Lower lobe of right lung (tissue), 2 donors: ENCODE data around the gene CRB1. TPM values are rescaled to one million over a fixed set of nuclear protein-coding genes. Genes with fewer than 3 reads are reported as not detected.

Source experiments
- ATAC-seq, 2 donors: fragments of 200-7000 bp; cut with Tn5 transposase; one replicate each; pipeline ENCODE4 v1.9.1; 2020 to 2022; ENCODE audit warnings: mild to moderate bottlenecking in 2 of 2, moderate library complexity in 2 of 2
- DNase-seq: peaks from one replicate; pipeline ENCODE4 v3.0.0-alpha.2; 2020
- H3K27ac ChIP-seq: fragments of 200-600 bp; one replicate; pipeline ENCODE4 v1.8.0; 2022
- H3K27me3 ChIP-seq: fragments of 200-600 bp; one replicate; pipeline ENCODE4 v1.8.0; 2022; ENCODE audit warnings: low read depth
- H3K36me3 ChIP-seq: fragments of 200-600 bp; one replicate; pipeline ENCODE4 v1.8.0; 2022; ENCODE audit warnings: mild to moderate bottlenecking
- H3K4me1 ChIP-seq: fragments of 200-600 bp; one replicate; pipeline ENCODE4 v1.8.0; 2022
- H3K4me3 ChIP-seq: fragments of 200-600 bp; one replicate; pipeline ENCODE4 v1.8.0; 2022; ENCODE audit warnings: mild to moderate bottlenecking
- H3K9me3 ChIP-seq: fragments of 200-600 bp; one replicate; pipeline ENCODE4 v1.8.0; 2022
- CTCF ChIP-seq: fragments of 200-600 bp; IDR thresholded peaks from one replicate; pipeline ENCODE4 v1.8.0; 2022; ENCODE audit warnings: antibody characterized with exemption, mild to moderate bottlenecking
- intact Hi-C: fragments of 100-400 bp; cut with DNase I; formaldehyde crosslinking; loops from one replicate; pipeline ENCODE4 v1.11.0; 2022
- total RNA-seq: library from RNA; stranded (reverse); fragmentation: NEBNext Ultra II Directional; extraction: Animal tissue kit (Norgen Biotek cat#: 25700); gene quantifications from one replicate; pipeline ENCODE4 v1.2.1, GENCODE V29; 2021
- donor health status: DM: no; HTN: yes; CAD: no; lungs with severe emphysema.

Gene CRB1
- total RNA-seq, 1 donor from 2014 or later, result 0.77 TPM

GRCh38 chr1:197435224-197435623, 167.2 kb downstream of the CRB1 start:
- H3K9me3 ChIP-seq, result no peaks in the 10 kb centered on the region
- no peaks in the 10 kb centered on the region for H3K27me3 ChIP-seq
- H3K4me3 ChIP-seq, result no peak overlapping the region
- no peak for DNase-seq
- intact Hi-C loops, result no loop called here
- H3K27ac ChIP-seq, result no peak overlapping the region
- ATAC-seq, result no peak
- H3K36me3 ChIP-seq, result no peaks in the 10 kb centered on the region
- H3K4me1 ChIP-seq, result no peaks in the 10 kb centered on the region
- TF ChIP-seq CTCF, result no peak

- no peak for TF ChIP-seq CTCF
- no peak for ATAC-seq
- Histone ChIP-seq H3K4me3 (no peak overlapping the region), H3K4me1 (no peaks in the 10 kb centered on the region), H3K9me3 (no peaks in the 10 kb centered on the region), H3K27me3 (no peaks in the 10 kb centered on the region), H3K27ac (no peak overlapping the region), H3K36me3 (no peaks in the 10 kb centered on the region)
- intact Hi-C loops, result no loop called here
- no peak for DNase-seq
Observed at GRCh38 chr1:197437601-197438000, 169.5 kb downstream of the CRB1 start.

GRCh38 chr1:197438010-197438790, 170.1 kb downstream of the CRB1 start:
- H3K27ac ChIP-seq, result no peak overlapping the region
- no peaks in the 10 kb centered on the region for H3K4me1 ChIP-seq
- intact Hi-C loops, result no loop called here
- H3K9me3 ChIP-seq, result no peaks in the 10 kb centered on the region
- H3K27me3 ChIP-seq, result peaks cover 5% of the 10 kb centered on the region
- H3K36me3 ChIP-seq, result no peaks in the 10 kb centered on the region
- TF ChIP-seq CTCF, result no peak
- H3K4me3 ChIP-seq, result no peak overlapping the region
- ATAC-seq, result no peak
- DNase-seq, result no peak

GRCh38 chr1:197439708-197440280, 171.7 kb downstream of the CRB1 start:
- Histone ChIP-seq H3K9me3 (no peaks in the 10 kb centered on the region), H3K27me3 (peaks cover 5% of the 10 kb centered on the region), H3K27ac (no peak overlapping the region), H3K4me3 (no peak overlapping the region), H3K36me3 (no peaks in the 10 kb centered on the region), H3K4me1 (no peaks in the 10 kb centered on the region)
- intact Hi-C loops, result no loop called here
- TF ChIP-seq CTCF, result no peak
- DNase-seq (no peak), ATAC-seq (no peak)

- H3K36me3 ChIP-seq, result no peaks in the 10 kb centered on the region
- ATAC-seq (no peak), DNase-seq (no peak)
- no peak overlapping the region for H3K4me3 ChIP-seq
- intact Hi-C loops, result no loop called here
- peaks cover 5% of the 10 kb centered on the region for H3K27me3 ChIP-seq
- H3K4me1 ChIP-seq, result no peaks in the 10 kb centered on the region
- H3K9me3 ChIP-seq, result no peaks in the 10 kb centered on the region
- no peak for TF ChIP-seq CTCF
- H3K27ac ChIP-seq, result no peak overlapping the region
Observed at GRCh38 chr1:197440715-197441114, 172.7 kb downstream of the CRB1 start.
